Measurements from ENCODE around the gene LMNA.
A peak's percentile ranks its signal among the peaks of the same experiment; 100 is the strongest.

DNA sequence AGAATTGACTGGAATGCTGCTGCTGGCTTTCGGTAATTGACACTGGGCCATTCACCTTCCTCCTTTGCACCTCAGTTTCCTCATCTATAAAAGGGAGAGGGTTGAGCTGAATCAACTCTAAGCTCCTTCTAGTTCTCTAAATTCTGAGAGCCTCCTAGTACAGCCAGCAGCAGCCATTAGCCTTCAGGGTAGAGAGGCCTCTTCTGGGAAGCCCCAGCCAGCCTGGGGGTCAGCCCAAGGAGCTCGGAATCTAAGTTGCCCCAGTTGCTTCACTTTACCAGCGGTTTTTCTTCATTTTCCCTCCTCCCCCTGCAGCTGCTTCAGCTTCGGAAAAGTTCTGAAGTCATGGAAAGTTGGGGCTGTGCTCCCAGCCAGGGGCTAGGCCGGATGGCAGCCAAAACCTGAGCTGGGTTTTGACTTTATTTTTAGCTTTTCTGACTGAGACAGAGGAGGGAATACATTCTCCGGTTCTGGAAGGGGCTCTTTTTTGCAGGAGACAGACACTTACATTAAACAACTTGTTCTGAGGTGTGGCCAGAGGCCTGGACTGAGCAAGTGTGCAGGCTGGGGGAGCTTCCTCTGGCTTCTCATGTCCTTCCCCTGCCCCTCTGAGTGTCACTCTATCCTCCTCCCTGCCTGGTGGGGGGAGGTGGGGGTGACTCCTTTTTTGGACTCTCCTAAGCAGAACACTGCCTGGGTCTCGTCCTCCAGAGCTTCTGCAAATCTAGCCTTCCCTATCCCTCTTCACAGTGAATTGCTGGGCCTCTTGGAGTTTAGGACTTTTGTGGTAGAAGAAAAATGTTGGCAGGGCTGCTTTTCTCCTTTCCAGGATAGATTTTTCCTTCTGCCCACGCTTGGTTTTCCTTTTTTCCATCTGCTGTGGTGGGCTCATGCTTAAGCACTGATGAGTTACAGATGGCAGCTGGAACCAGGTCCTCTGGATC is 14.4 kb downstream of the LMNA start:
- TF ChIP-seq, protein P1, sequence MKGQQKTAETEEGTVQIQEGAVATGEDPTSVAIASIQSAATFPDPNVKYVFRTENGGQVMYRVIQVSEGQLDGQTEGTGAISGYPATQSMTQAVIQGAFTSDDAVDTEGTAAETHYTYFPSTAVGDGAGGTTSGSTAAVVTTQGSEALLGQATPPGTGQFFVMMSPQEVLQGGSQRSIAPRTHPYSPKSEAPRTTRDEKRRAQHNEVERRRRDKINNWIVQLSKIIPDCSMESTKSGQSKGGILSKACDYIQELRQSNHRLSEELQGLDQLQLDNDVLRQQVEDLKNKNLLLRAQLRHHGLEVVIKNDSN (IDR thresholded peaks at IDR 0.05; ENCODE audit: borderline replicate concordance, low read depth), result no peak
- TF ChIP-seq TAF1 (IDR thresholded peaks at IDR 0.05; ENCODE audit: borderline replicate concordance, low read depth, low read length), result no peak
- TF ChIP-seq MXI1 (IDR thresholded peaks at IDR 0.05; ENCODE audit: low read depth, low read length), result no peak
- TF ChIP-seq, protein P2, sequence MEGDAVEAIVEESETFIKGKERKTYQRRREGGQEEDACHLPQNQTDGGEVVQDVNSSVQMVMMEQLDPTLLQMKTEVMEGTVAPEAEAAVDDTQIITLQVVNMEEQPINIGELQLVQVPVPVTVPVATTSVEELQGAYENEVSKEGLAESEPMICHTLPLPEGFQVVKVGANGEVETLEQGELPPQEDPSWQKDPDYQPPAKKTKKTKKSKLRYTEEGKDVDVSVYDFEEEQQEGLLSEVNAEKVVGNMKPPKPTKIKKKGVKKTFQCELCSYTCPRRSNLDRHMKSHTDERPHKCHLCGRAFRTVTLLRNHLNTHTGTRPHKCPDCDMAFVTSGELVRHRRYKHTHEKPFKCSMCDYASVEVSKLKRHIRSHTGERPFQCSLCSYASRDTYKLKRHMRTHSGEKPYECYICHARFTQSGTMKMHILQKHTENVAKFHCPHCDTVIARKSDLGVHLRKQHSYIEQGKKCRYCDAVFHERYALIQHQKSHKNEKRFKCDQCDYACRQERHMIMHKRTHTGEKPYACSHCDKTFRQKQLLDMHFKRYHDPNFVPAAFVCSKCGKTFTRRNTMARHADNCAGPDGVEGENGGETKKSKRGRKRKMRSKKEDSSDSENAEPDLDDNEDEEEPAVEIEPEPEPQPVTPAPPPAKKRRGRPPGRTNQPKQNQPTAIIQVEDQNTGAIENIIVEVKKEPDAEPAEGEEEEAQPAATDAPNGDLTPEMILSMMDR (IDR thresholded peaks at IDR 0.05), result no peak
- TF ChIP-seq, protein P3, sequence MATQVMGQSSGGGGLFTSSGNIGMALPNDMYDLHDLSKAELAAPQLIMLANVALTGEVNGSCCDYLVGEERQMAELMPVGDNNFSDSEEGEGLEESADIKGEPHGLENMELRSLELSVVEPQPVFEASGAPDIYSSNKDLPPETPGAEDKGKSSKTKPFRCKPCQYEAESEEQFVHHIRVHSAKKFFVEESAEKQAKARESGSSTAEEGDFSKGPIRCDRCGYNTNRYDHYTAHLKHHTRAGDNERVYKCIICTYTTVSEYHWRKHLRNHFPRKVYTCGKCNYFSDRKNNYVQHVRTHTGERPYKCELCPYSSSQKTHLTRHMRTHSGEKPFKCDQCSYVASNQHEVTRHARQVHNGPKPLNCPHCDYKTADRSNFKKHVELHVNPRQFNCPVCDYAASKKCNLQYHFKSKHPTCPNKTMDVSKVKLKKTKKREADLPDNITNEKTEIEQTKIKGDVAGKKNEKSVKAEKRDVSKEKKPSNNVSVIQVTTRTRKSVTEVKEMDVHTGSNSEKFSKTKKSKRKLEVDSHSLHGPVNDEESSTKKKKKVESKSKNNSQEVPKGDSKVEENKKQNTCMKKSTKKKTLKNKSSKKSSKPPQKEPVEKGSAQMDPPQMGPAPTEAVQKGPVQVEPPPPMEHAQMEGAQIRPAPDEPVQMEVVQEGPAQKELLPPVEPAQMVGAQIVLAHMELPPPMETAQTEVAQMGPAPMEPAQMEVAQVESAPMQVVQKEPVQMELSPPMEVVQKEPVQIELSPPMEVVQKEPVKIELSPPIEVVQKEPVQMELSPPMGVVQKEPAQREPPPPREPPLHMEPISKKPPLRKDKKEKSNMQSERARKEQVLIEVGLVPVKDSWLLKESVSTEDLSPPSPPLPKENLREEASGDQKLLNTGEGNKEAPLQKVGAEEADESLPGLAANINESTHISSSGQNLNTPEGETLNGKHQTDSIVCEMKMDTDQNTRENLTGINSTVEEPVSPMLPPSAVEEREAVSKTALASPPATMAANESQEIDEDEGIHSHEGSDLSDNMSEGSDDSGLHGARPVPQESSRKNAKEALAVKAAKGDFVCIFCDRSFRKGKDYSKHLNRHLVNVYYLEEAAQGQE (IDR thresholded peaks at IDR 0.05; ENCODE audit: low read depth, low read length), result peak; percentile 11; the same call in 1 of the 2 replicates
- no peak for TF ChIP-seq RCOR1 (IDR thresholded peaks at IDR 0.05; ENCODE audit: low read length)
- no peak for TF ChIP-seq POLR2AphosphoS5 (IDR thresholded peaks at IDR 0.05; ENCODE audit: low read depth, low read length)
- no peak for TF ChIP-seq FOXM1 (IDR thresholded peaks at IDR 0.05; ENCODE audit: low read depth)

Measured in SK-N-SH (cell line).